ENCODE results near the gene PDCD5.

DNA sequence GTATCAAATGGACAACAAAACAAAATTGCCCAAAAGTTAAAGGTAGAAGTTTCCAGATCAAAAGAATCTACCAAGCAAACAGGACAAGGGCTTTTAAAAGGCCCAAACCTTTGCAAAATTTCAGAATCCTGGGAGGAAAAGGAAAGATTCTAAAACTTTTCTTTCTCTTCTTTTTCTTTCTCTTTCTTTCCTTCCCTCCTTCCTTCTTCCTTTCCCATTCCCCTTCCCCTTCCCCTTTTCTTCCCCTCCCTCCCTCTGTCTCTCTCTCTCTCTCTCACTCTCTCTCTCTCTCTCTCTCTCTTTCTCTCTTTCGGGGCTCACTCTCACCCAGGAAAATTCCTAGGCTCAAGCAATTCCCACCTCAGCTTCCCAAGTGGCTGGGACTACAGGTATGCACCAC is 4.2 kb upstream of the PDCD5 start:
- TF ChIP-seq, protein P1, sequence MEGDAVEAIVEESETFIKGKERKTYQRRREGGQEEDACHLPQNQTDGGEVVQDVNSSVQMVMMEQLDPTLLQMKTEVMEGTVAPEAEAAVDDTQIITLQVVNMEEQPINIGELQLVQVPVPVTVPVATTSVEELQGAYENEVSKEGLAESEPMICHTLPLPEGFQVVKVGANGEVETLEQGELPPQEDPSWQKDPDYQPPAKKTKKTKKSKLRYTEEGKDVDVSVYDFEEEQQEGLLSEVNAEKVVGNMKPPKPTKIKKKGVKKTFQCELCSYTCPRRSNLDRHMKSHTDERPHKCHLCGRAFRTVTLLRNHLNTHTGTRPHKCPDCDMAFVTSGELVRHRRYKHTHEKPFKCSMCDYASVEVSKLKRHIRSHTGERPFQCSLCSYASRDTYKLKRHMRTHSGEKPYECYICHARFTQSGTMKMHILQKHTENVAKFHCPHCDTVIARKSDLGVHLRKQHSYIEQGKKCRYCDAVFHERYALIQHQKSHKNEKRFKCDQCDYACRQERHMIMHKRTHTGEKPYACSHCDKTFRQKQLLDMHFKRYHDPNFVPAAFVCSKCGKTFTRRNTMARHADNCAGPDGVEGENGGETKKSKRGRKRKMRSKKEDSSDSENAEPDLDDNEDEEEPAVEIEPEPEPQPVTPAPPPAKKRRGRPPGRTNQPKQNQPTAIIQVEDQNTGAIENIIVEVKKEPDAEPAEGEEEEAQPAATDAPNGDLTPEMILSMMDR (IDR thresholded peaks at IDR 0.05): no peak
- no peak for TF ChIP-seq POLR2AphosphoS5 (IDR thresholded peaks at IDR 0.05; ENCODE audit: insufficient read depth in 1 of 2, low read depth in 1 of 2)
